ENCODE data around the gene BCAN.
A peak's percentile ranks its signal among the peaks of the same experiment; 100 is the strongest.

Gene BCAN

DNA sequence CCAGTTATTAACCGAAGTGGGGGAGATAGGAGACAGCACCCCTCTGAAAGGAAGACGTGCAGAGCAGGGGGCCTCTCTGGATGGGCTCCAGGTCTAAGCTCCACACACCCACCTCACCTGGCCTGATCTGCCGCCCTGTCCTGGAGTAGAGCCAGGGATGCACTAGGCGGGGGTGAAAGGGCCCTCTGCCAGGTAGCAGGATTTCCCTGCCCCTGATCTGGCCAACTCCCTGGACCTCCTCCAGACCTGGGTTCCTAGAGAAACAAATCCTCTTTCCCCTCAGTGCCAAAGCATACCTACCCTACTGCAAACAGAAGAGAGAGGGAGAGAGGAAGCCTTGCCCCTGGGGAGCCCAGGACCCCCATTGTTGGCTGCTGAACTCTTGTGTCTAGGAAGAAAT, 61.4 kb downstream of the BCAN start:
- DNase-seq, result no peak

DNA sequence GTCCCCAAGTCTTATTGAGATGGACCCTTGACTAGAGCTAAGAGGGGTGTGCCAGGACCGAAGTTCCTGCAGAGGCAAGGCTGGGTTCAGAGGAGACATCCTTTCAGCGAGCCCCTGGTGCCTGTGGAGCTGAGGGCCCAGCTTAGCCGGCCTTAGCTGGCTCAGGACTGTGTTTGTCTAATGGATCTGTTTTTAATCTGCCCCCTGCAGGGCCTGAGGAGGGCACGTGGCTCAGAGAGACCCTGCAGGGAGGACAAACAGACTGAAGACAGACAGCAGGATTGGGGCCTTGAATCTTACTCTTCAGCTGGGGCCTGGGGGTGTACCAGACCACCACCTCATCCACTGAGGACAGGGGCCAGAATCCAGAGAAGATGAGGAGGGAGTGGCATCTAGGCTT, 61.8 kb downstream of the BCAN start:
- DNase-seq, result peak in 1 of 2 experiments; percentile 23

DNA sequence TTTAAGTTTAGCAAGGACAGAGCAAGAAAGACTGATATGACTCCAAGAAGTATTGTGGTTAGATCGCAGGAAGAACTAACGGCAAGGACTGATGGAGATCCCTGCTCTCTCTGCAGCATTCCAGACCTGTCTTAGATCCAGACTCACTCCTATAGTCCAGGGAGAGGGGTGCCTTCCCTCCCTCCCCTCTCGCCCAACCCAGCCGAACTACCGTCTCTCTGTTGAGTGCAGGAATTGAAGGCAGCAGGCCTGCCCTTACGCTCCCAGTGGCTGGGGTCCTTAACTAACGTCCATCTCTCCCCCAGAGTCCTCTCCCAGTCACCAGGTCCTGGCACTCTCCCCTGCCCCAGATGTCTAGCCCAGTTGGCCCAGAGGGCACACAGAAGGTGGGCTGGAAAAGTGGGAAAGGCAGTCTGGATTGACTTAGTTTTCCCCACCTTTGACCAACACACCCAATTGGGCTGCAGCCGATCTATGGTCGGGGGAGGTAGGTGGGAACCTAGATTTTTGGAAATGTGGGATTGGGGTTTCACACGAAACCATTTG, 62.3 kb downstream of the BCAN start:
- no peak for DNase-seq

DNA sequence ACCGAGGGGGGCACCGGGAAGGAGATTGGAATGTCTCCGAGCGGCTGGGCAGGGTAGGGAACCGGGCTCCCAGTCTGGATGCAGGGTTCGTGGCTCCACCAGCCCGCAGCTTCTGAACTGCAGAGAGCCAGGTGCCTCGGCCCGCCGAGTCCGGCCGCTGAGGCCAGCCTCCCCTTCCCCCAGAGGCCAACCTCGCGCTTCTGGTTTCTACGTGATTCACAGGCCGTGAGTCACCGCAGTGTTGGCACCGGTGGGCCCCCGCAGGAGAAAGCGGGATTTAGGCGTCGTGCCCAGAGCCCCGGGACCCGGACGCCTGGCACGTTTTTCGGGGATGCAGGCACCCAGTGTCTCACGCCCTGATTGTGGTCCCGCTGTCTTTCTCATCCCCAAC, 63.0 kb downstream of the BCAN start:
- no peak for DNase-seq

DNA sequence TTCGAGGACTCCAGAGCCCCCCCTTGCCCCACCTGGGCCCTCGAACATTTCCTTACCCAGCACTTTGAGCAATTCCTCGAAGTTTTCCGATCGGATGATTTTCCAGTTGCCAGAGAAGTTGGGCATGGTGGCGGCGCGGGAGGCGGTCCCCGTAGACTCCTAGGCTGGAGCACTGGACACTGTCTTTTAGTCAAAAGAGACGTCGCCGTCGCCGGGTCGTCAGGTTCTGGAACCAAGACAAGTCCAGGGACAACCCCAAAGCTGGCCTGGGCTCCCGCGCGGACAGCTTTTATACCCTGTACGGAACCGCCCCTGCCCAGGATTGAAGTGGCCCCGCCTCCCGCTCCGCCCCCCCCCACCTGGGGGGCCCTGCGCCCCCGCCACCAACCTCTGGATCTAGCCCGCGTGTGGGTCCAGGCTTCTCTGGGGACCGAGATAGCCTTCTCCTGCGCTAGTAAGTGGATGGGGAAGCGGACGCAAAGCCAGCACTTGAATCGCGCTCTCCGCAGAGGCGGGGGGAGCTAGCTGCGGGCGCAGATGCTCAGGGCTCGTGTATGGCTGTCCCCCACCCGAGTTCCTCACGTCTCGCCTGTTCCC, 63.5 kb downstream of the BCAN start, which contains the start of gene CRABP2:
TSS of gene CRABP2 (minus strand) at position 263 of the 597 bp plus-strand sequence. CDS start at position 126, 137 bp downstream.
- DNase-seq, result no peak

DNA sequence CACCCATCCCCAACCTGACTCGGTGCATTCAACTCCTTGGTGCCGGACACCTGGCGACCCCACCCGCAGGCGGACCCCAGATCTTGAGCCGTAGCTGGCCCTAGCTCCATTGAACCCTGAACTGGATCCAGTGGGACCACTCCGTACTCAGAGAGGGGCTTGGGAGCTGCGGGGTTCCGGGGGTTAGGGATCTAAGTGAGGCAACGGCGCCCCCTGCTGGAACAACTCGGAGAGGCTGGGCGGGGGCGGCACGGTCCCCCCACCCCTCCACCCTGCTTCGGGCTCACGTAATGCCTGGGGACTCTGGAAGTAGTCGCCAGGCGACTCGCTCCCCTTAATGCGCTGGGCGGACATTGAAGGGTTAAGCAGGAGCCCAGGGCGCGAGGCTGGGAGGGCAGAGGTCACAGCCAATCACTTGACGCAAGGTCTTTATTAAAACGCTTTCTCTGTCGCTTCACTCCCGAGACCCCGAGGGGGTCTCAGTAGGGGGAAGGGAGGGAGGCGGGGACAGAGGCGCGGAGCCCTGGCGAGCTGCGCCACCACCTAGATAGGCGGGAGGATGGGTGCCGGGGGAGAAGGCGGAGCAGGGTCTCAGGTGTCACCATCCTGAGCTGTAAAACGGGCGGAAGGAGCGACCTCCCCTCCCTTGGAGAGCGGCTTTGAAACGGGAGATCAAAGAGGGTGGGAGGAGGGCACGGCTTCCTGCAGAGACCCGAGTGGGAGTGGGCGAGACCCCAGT, 64.2 kb downstream of the BCAN start:
- DNase-seq, result peak; percentile 33 to 54

DNA sequence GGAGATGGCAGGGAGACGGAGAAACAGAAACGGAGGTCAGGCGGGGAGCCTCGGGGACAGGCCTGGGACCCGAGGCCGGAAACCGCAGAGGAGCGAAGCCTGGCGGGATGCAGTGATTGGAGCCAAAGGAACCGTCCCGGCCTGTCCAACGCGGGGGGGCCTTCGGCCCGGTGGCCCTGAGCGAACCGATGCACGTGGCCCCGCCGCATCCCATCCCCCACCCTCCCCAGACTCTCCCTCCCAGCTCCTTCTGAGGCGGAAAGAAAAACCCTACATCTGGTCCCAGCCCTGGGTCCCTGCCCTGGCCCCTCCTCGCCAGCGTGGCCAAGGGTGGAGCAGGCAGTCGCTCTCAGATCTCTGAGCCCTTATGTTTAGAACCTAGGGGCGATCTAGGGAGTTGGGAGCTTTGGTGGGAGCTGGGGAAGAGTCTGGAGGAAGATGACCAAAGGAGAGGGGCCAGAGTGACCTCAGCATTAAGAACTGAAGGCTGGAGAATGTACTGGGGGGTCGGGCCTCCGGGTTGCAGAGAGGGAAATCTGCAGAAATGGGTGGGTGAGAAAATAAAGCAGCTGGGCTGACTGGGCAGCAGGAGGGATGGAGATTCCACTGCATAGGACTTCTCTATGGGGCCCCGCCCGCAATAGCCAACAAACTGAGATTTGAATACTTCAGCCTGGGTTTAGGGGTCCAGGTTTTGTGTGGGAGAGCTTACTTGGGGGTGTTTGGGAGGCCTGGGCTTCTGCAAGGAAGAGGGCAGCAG, 64.9 kb downstream of the BCAN start:
- DNase-seq, result no peak

DNA sequence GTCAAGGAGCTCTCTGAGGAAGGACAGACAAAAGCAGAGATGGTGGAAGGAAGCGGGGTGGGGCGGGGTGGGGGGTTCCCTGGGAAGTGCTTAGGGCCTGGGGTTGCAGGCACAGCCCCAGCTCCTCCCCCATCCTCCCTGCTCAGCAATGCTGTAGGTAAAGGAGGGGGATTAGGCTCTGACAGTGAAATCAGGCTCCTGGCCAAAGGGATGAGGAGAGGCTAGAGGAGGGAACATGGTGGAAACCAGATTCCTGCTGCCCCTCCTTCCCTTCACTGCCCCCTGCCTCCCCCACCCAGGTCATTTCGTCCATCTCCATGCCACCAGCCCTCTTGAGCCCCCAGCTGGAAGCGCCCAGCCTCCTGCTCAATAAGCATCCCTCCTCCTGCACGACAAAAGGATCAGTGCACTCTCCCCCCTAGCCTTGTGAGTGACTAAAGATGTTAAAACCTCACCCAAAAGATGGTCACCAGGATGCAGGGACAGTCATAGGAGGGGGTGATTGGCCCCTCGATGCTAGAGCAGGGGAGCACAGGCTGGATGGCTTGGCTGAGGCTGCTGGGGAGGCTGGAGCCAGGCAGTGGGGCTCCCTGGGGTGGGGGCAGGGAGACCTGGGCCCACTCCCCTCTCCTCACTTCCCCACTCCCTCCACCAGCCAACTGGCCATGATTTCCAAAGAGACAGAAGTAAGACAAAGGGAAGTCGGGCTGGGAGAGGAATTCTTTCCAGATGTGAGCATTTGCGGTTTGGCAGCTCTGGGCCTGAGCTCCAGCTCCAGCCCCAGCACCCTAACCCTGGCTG, 65.7 kb downstream of the BCAN start:
- no peak for DNase-seq

DNA sequence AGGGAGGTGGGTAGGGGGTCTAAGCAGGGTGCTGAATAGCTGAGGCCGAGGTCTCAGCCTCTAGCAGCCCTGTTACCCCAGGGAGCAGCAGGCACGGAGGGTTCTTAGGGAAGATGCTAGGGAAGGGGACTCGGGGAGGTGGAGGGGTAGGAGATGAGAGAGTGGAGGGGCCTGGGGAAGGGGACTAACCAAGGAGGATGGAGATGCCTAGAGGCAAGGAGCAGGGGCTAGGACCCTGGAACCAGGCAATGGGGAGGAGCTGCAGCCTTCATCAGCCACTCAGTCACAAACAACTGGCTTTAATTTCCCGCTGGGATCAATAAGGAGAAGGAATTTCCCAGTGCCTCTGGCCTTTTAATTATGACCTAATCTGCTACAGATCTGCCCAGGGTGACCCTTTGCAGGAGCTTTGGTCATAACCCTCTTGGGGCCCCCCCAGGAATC, 66.3 kb downstream of the BCAN start:
- no peak for DNase-seq

DNA sequence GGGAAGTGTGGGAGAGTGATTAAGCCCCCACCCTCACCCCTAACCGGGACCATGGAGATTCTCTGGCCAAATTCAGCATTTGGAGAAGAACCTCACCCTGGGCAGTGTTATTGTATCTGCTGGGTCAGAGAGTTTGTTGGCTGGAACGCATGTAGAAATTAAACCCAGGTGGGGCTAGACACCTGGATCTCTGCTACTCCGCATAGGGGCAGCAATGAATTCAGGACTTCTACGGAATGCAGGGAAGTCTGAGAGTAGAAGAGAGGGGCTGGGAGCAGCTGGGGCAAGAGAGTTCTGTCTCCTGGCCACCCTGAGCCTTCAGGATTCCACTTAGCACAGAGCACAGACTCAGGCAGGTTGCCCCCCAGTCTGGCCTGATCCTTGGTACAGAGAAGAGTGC, 67.1 kb downstream of the BCAN start:
- no peak for DNase-seq

All from NCI-H2081 (cell line).